ES-I3 (cell line): ENCODE data around the gene NAIF1.

ENCODE experiments used
- H3K36me3 ChIP-seq: 2 replicates; pipeline ENCODE4 v1.6.1; 2013; ENCODE audit warnings: mild to moderate bottlenecking, low read length, control low read depth, moderate library complexity; ENCODE audit not compliant: insufficient read depth
- H3K4me1 ChIP-seq: 2 replicates; pipeline ENCODE4 v1.6.1; 2013; ENCODE audit warnings: mild to moderate bottlenecking, control low read depth, low read length; ENCODE audit not compliant: insufficient read depth
- H3K9ac ChIP-seq: 2 replicates; pipeline ENCODE4 v1.6.1; 2013; ENCODE audit warnings: low read depth, mild to moderate bottlenecking, low read length, moderate library complexity
- H3K9me3 ChIP-seq: 2 replicates; pipeline ENCODE4 v1.6.1; 2013; ENCODE audit warnings: mild to moderate bottlenecking, low read length, moderate library complexity; ENCODE audit not compliant: control insufficient read depth, insufficient read depth

The NAIF1 gene

GRCh38 chr9:128096616-128097536 is 29.8 kb upstream of the NAIF1 start:
- peaks cover 40% of the 10 kb centered on the region for H3K4me1 ChIP-seq
- no peak overlapping the region for H3K9ac ChIP-seq
- H3K36me3 ChIP-seq, result peaks cover 3% of the 10 kb centered on the region
- H3K9me3 ChIP-seq, result no peaks in the 10 kb centered on the region

GRCh38 chr9:128094950-128095544 is 27.9 kb upstream of the NAIF1 start:
- no peaks in the 10 kb centered on the region for H3K36me3 ChIP-seq
- H3K9me3 ChIP-seq, result no peaks in the 10 kb centered on the region
- H3K9ac ChIP-seq, result no peak overlapping the region
- H3K4me1 ChIP-seq, result peaks cover 35% of the 10 kb centered on the region

- Histone ChIP-seq H3K9me3 (no peaks in the 10 kb centered on the region), H3K4me1 (peaks cover 28% of the 10 kb centered on the region), H3K36me3 (no peaks in the 10 kb centered on the region), H3K9ac (no peak overlapping the region)
Observed at GRCh38 chr9:128094166-128094949, 27.2 kb upstream of the NAIF1 start.

- no peak overlapping the region for H3K9ac ChIP-seq
- H3K36me3 ChIP-seq, result no peaks in the 10 kb centered on the region
- no peaks in the 10 kb centered on the region for H3K9me3 ChIP-seq
- H3K4me1 ChIP-seq, result peaks cover 24% of the 10 kb centered on the region
Observed at GRCh38 chr9:128093011-128093410, 25.9 kb upstream of the NAIF1 start.

DNA sequence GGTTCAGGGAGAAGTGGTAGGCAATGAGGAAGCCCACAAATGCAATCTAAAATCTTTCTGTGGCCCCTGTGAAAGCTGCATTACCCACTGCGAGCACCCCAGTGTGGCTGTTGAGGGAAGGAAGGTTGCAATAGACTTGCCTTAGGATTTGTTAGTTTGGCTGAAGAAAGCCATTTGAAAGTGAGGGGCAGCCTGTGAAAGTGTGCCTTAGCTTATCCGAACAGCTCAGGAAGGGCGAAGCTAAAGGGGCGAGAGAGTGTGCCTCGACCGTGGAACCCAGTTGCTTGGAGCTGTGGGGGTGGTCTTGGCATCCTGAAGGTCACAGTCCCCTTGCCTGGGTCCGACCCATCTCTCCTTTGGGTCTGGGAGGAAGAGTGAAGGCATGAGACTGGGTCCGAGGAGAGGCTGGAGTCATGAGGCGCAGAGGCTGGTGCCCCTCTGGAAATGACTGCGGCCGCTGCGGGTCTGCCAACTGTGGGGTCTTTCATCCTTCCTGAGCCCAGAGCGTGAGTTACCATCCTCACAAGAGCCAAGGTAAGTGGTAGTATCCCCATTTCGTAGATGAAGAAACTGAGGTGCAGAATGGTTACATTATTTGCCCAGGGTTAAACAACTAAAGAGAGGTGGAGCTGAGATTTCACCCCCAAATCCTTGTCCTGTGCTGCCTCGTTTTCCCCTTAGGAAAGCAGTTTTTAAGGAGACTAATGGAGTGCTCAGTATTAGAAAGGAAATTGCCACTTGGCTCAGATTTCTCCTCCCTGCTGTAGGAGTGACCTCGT is 25.3 kb upstream of the NAIF1 start:
- no peaks in the 10 kb centered on the region for H3K36me3 ChIP-seq
- peaks cover 18% of the 10 kb centered on the region for H3K4me1 ChIP-seq
- H3K9ac ChIP-seq, result no peak overlapping the region
- no peaks in the 10 kb centered on the region for H3K9me3 ChIP-seq

- Histone ChIP-seq H3K9me3 (no peaks in the 10 kb centered on the region), H3K4me1 (peaks cover 10% of the 10 kb centered on the region), H3K36me3 (no peaks in the 10 kb centered on the region), H3K9ac (no peak overlapping the region)
Observed at GRCh38 chr9:128091571-128091970, 24.5 kb upstream of the NAIF1 start.

DNA sequence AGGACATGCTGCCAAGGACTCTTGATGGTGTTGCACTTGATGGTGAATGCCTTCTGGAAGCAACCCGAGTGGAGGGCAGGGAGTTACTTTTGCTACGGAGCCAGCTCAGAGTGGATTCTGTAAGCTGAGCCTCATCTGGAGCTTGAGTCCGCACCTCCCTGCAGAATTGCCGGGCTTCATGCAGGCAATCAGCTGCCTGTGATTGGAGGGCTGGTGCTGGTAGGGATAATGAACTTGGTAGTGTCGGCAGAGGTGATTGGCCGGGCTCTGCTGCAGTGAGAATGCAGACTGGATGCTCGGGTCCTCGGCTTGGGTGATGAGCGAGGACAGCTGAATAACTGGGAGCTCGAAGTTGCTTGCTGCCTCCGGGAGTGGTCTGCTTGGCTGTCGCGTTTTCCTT is 24.0 kb upstream of the NAIF1 start:
- no peaks in the 10 kb centered on the region for H3K36me3 ChIP-seq
- no peaks in the 10 kb centered on the region for H3K9me3 ChIP-seq
- H3K9ac ChIP-seq, result no peak overlapping the region
- peaks cover 9% of the 10 kb centered on the region; the same call in 1 of the 2 replicates for H3K4me1 ChIP-seq

GRCh38 chr9:128089299-128089698 is 22.2 kb upstream of the NAIF1 start:
- H3K9me3 ChIP-seq, result no peaks in the 10 kb centered on the region
- H3K36me3 ChIP-seq, result no peaks in the 10 kb centered on the region
- H3K9ac ChIP-seq, result no peak overlapping the region
- H3K4me1 ChIP-seq, result peaks cover 9% of the 10 kb centered on the region; the same call in 1 of the 2 replicates

DNA sequence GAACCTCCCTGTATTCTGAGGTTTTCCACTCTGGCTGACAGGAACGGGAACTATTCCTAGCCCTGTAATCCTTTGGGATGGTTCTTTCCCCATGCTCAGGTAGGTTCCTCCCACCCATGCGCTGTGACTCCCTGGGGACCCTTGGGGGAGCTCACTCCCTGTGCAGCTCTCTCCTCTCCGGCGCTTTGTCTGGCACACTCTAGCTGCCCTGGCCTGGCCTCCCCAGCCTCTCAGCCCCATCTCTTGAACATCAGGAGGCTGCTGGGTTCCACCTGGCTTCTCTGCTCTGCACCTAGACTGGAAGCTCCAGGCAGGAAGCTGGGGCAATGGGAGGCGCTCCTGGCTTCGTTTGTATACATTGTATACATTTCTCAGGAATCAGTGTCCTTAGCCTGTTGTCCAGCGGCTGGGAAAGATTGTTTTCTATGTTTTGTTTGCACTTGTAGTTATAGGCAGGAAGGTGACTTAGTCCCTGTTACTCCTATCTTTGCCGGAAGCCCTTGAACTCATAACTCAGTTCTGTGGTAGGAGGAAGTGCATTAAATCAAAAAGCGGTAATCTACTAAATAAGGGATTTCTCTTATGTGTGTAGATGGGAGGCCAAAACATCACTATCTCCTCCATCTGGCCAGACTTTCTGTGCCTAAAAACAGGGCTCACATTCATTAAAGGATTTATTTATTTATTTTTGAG is 21.3 kb upstream of the NAIF1 start:
- peaks cover 11% of the 10 kb centered on the region for H3K4me1 ChIP-seq

GRCh38 chr9:128087262-128087661 is 20.1 kb upstream of the NAIF1 start:
- peaks cover 12% of the 10 kb centered on the region for H3K4me1 ChIP-seq
- H3K9ac ChIP-seq, result no peak overlapping the region
- no peaks in the 10 kb centered on the region for H3K9me3 ChIP-seq
- no peaks in the 10 kb centered on the region for H3K36me3 ChIP-seq

More for the DNA sequence above, 21.3 kb upstream of the NAIF1 start:
- H3K9ac ChIP-seq, result no peak overlapping the region
- H3K9me3 ChIP-seq, result no peaks in the 10 kb centered on the region
- H3K36me3 ChIP-seq, result no peaks in the 10 kb centered on the region

GRCh38 chr9:128085943-128086342 is 18.8 kb upstream of the NAIF1 start:
- H3K9ac ChIP-seq, result no peak overlapping the region
- H3K36me3 ChIP-seq, result no peaks in the 10 kb centered on the region
- H3K9me3 ChIP-seq, result no peaks in the 10 kb centered on the region
- peaks cover 18% of the 10 kb centered on the region for H3K4me1 ChIP-seq

DNA sequence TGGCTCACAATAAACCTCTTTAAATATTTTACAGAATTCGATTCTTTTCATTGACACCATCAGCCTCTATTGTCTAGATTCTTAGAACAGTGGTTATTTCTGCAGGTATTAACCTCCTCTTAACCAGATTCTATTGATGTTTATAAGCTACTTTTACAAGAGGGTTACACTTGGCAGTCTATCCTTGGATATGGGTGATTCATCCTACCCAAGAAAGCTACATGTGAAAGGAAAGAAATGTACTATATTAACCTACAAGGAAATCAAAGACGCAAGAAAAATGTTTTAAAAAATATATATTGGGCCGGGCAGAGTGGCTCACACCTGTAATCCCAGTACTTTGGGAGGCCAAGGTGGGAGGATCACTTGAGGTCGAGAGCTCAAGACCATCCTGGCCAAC is 17.6 kb upstream of the NAIF1 start:
- no peak overlapping the region for H3K9ac ChIP-seq
- H3K9me3 ChIP-seq, result no peaks in the 10 kb centered on the region
- peaks cover 17% of the 10 kb centered on the region for H3K4me1 ChIP-seq
- H3K36me3 ChIP-seq, result no peaks in the 10 kb centered on the region

GRCh38 chr9:128082151-128082550 is 15.0 kb upstream of the NAIF1 start:
- Histone ChIP-seq H3K9ac (no peak overlapping the region), H3K36me3 (no peaks in the 10 kb centered on the region), H3K4me1 (peaks cover 32% of the 10 kb centered on the region), H3K9me3 (no peaks in the 10 kb centered on the region)
